SJSA1 (cell line): ENCODE data around the gene MAEL. TPM values are rescaled to one million over a fixed set of nuclear protein-coding genes. Genes with fewer than 3 reads are reported as not detected.

ENCODE experiments used
- DNase-seq, 2 experiments: peaks; one replicate each; pipeline ENCODE4 v3.0.0-alpha.2; 2015 to 2020; ENCODE audit warnings: low spot score in 2 of 2, low read depth in 1 of 2
- H3K27ac ChIP-seq: fragments of 250-450 bp; sonication (Bioruptor Pico); 2 replicates; pipeline ENCODE4 v1.5.1; 2020; ENCODE audit warnings: mild to moderate bottlenecking, moderate library complexity
- H3K27me3 ChIP-seq: fragments of 250-450 bp; sonication (Bioruptor Pico); replicated peaks from 2 replicates; pipeline ENCODE4 v1.5.1; 2020; ENCODE audit warnings: mild to moderate bottlenecking, moderate library complexity
- H3K36me3 ChIP-seq: fragments of 250-450 bp; sonication (Bioruptor Pico); 2 replicates; pipeline ENCODE4 v1.5.1; 2020; ENCODE audit warnings: mild to moderate bottlenecking
- H3K4me1 ChIP-seq: fragments of 250-450 bp; sonication (Bioruptor Pico); replicated peaks from 2 replicates; pipeline ENCODE4 v1.6.1; 2021; ENCODE audit warnings: mild to moderate bottlenecking
- H3K4me3 ChIP-seq: fragments of 250-450 bp; sonication (Bioruptor Pico); 2 replicates; pipeline ENCODE4 v1.5.1; 2020; ENCODE audit warnings: mild to moderate bottlenecking
- H3K9me3 ChIP-seq: fragments of 250-450 bp; sonication (Bioruptor Pico); replicated peaks from 2 replicates; pipeline ENCODE4 v1.5.1; 2020; ENCODE audit warnings: mild to moderate bottlenecking
- total RNA-seq: library from RNA; depleted of rRNA; stranded (reverse); fragments of >200 nt; shearing (Covaris generic); gene quantifications from 2 replicates; pipeline ENCODE4 v1.2.3, GENCODE V29; 2014; rRNA removed

MAEL gene
- total RNA-seq, 1 experiment from 2014 or later, result 0.05 TPM

GRCh38 chr1:167068761-167069160, 79.7 kb downstream of the MAEL start:
- 0 out of 2 replicates have a peak, but pooled peaks cover 11% of the 10 kb centered on the region for H3K27me3 ChIP-seq
- no peak overlapping the region for H3K4me3 ChIP-seq
- no peaks in the 10 kb centered on the region for H3K9me3 ChIP-seq
- H3K4me1 ChIP-seq, result no peaks in the 10 kb centered on the region
- no peaks in the 10 kb centered on the region for H3K36me3 ChIP-seq
- no peak overlapping the region for H3K27ac ChIP-seq
- no peak for DNase-seq

GRCh38 chr1:167071286-167071685, 82.2 kb downstream of the MAEL start:
- Histone ChIP-seq H3K36me3 (no peaks in the 10 kb centered on the region), H3K4me1 (no peaks in the 10 kb centered on the region), H3K27me3 (0 out of 2 replicates have a peak, but pooled peaks cover 11% of the 10 kb centered on the region), H3K4me3 (no peak overlapping the region), H3K27ac (no peak overlapping the region), H3K9me3 (no peaks in the 10 kb centered on the region)
- DNase-seq, result no peak

Other genes with a start within 250 kb of the MAEL start
- gene POGK, start 149.8 kb upstream of the MAEL start, total RNA-seq, result 35.4 and 44.6 TPM in 2 replicates
- 20.6 and 22.6 TPM in 2 replicates for gene TADA1, start 113.0 kb upstream of the MAEL start, total RNA-seq
- gene ILDR2, start 13.7 kb upstream of the MAEL start, total RNA-seq, result 39.4 and 43.5 TPM in 2 replicates
- gene GPA33, start 101.1 kb downstream of the MAEL start, total RNA-seq, result not detected in 2 replicates
- gene STYXL2, start 104.8 kb downstream of the MAEL start, total RNA-seq, result not detected in 2 replicates
- 2.5 and 5.0 TPM in 2 replicates for gene POU2F1, start 231.6 kb downstream of the MAEL start, total RNA-seq